PC-3 (cell line): ENCODE measurements around the gene FAM151B. TPM values are rescaled to one million over a fixed set of nuclear protein-coding genes. Genes with fewer than 3 reads are reported as not detected.

Experiments used
- ATAC-seq: fragments of 200-7000 bp; cut with Tn5 transposase; 2 replicates; pipeline ENCODE4 v1.9.1; 2020; ENCODE audit warnings: mild to moderate bottlenecking, moderate library complexity
- BruUV-seq: library from RNA; stranded (reverse); fragments of 400-500 nt; replicated peaks from 2 replicates; lab custom pipeline; 2021; lab: Mats Ljungman, UMichigan
- CTCF ChIA-PET: fragments of 300-600 bp; sonication (Branson Sonifier 250); formaldehyde crosslinking; loops from one replicate; lab custom pipeline; 2022; ENCODE audit warnings: antibody characterized with exemption; lab: Charles Lee
- POLR2A ChIA-PET: fragments of 300-600 bp; sonication (Branson Sonifier 250); formaldehyde crosslinking; loops from one replicate; lab custom pipeline; 2022; ENCODE audit warnings: antibody characterized with exemption; ENCODE audit not compliant: unreplicated experiment; lab: Charles Lee
- DNase-seq: peaks from one replicate; pipeline ENCODE4 v3.0.0-alpha.2; 2015
- H2AFZ ChIP-seq: fragments of 300-600 bp; sonication (generic); 2 replicates; pipeline ENCODE4 v1.6.0; 2016; ENCODE audit warnings: antibody characterized with exemption, low read length
- H3F3A ChIP-seq: fragments of 300-600 bp; sonication (generic); one replicate; pipeline ENCODE4 v1.6.0; 2017; ENCODE audit warnings: antibody characterized with exemption, low read length, control low read depth, mild to moderate bottlenecking; ENCODE audit not compliant: unreplicated experiment
- H3K27ac ChIP-seq: fragments of 300-600 bp; sonication (generic); 2 replicates; pipeline ENCODE4 v1.5.1; 2016; ENCODE audit warnings: mild to moderate bottlenecking, low read length
- H3K27me3 ChIP-seq: fragments of 300-600 bp; sonication (generic); 2 replicates; pipeline ENCODE4 v1.6.1; 2016; ENCODE audit warnings: low read length, mixed read lengths
- H3K36me3 ChIP-seq: fragments of 300-600 bp; sonication (generic); 2 replicates; pipeline ENCODE4 v1.6.1; 2016; ENCODE audit warnings: low read depth, mixed run types, low read length, mixed read lengths
- H3K4me1 ChIP-seq: fragments of 300-600 bp; sonication (generic); 2 replicates; pipeline ENCODE4 v1.5.1; 2016; ENCODE audit warnings: low read length; ENCODE audit not compliant: insufficient read depth
- H3K4me2 ChIP-seq: fragments of 300-600 bp; sonication (generic); 2 replicates; pipeline ENCODE4 v1.6.0; 2016; ENCODE audit warnings: low read length
- H3K4me3 ChIP-seq: fragments of 300-600 bp; sonication (generic); 2 replicates; pipeline ENCODE4 v1.5.1; 2016; ENCODE audit warnings: mild to moderate bottlenecking, low read length, mixed read lengths
- H3K79me2 ChIP-seq: fragments of 300-600 bp; sonication (generic); 2 replicates; pipeline ENCODE4 v1.6.1; 2017; ENCODE audit warnings: low read length, mixed read lengths
- H3K9ac ChIP-seq: fragments of 300-600 bp; sonication (generic); 2 replicates; pipeline ENCODE4 v1.6.0; 2016; ENCODE audit warnings: mild to moderate bottlenecking, low read length
- H3K9me2 ChIP-seq: fragments of 300-600 bp; sonication (generic); replicated peaks from 2 replicates; pipeline ENCODE4 v1.6.1; 2016; ENCODE audit warnings: mixed run types, low read length, mixed read lengths
- H3K9me3 ChIP-seq: fragments of 300-600 bp; sonication (generic); 2 replicates; pipeline ENCODE4 v1.6.1; 2016; ENCODE audit warnings: low read length, mixed read lengths
- H4K20me1 ChIP-seq: fragments of 300-600 bp; sonication (generic); 2 replicates; pipeline ENCODE4 v1.6.1; 2016; ENCODE audit warnings: low read length, mixed read lengths
- EZH2 ChIP-seq: fragments of 300-600 bp; sonication (generic); IDR thresholded peaks from one replicate; pipeline ENCODE4 v1.6.1; 2017; ENCODE audit warnings: antibody characterized with exemption, mild to moderate bottlenecking, low read length; ENCODE audit not compliant: unreplicated experiment
- EZH2phosphoT487 ChIP-seq: fragments of 300-600 bp; sonication (generic); IDR thresholded peaks from 2 replicates; pipeline ENCODE4 v1.6.1; 2018; ENCODE audit warnings: mild to moderate bottlenecking, antibody characterized with exemption, low read length, borderline replicate concordance
- intact Hi-C: fragments of 100-400 bp; cut with micrococcal nuclease; formaldehyde crosslinking; loops from 2 replicates; pipeline ENCODE4 v1.9.0; 2023
- total RNA-seq: library from RNA; depleted of rRNA; stranded (reverse); fragments of >200 nt; gene quantifications from 2 replicates; pipeline ENCODE4 v1.2.3, GENCODE V29; 2014
- TF ChIP-seq, protein P1 (sequence below): fragments of 300-600 bp; sonication (generic); conservative IDR thresholded peaks from 2 replicates; pipeline ENCODE4 v1.5.1; 2017; ENCODE audit warnings: antibody characterized with exemption, low read depth, mild to moderate bottlenecking, low read length

Gene FAM151B
- total RNA-seq, 1 experiment from 2014 or later, result 1.7 TPM

DNA sequence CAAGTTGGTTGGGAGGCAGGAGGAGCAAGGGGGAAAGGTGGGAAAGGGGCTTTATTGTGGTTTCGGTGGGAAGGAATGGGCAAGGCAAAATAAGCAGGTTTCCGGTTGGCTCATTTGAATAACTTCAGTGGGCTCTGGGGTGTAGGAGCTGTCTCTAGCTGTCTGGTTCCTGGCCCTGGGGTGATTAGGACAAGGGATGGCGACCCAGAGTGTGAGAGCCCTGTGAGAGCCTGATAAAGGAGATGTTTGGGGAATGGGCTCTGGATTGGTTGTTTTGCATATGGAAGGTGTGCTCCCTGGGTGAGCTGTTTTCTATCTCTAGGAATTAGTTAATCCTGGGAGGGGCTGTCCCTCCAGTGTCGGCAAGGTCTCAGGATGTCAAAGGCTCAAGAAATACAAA lies 66.7 kb downstream of the FAM151B start:
- ChIA-PET CTCF (no interaction called here), POLR2A (no interaction called here)
- Histone ChIP-seq H3K27me3 (peaks cover 34% of the 10 kb centered on the region), H3F3A (no peaks in the 10 kb centered on the region), H3K9me2 (no peaks in the 10 kb centered on the region), H3K4me1 (no peaks in the 10 kb centered on the region), H3K79me2 (no peaks in the 10 kb centered on the region), H3K9ac (no peak overlapping the region), H3K4me3 (no peak overlapping the region), H3K27ac (no peak overlapping the region), H3K9me3 (no peaks in the 10 kb centered on the region), H3K36me3 (no peaks in the 10 kb centered on the region), H4K20me1 (no peaks in the 10 kb centered on the region), H3K4me2 (no peak overlapping the region), H2AFZ (no peak overlapping the region)
- BruUV-seq, result no TSS peak
- intact Hi-C loops, result no loop called here
- ATAC-seq (no peak), DNase-seq (no peak)
- TF ChIP-seq EZH2, result no peak

DNA sequence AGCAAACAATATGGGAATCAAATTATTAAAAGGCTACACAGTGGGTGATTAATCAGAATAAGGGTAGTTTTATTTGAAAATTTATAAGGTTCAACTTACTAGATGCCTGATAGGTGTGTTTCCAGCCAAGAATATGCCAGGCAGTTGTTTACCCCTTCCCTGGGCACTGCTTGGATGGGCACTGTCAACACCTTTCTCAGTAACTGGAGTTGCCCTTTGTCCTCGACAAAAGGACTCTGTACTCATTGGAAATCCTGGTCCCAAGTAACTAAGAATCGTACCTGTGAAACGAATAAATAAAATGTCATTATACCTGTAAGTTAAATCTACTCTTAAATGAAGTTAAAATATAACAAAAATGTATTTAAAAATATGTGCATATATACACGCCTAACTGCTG lies 67.2 kb downstream of the FAM151B start:
- H3K4me3 ChIP-seq, result no peak overlapping the region
- intact Hi-C loops, result no loop called here
- no peaks in the 10 kb centered on the region for H3K79me2 ChIP-seq
- POLR2A ChIA-PET, result no interaction called here
- H3K27ac ChIP-seq, result no peak overlapping the region
- H3K9me3 ChIP-seq, result no peaks in the 10 kb centered on the region
- H3K4me1 ChIP-seq, result no peaks in the 10 kb centered on the region
- TF ChIP-seq EZH2 (no peak), EZH2phosphoT487 (no peak)
- TF ChIP-seq, protein P1, sequence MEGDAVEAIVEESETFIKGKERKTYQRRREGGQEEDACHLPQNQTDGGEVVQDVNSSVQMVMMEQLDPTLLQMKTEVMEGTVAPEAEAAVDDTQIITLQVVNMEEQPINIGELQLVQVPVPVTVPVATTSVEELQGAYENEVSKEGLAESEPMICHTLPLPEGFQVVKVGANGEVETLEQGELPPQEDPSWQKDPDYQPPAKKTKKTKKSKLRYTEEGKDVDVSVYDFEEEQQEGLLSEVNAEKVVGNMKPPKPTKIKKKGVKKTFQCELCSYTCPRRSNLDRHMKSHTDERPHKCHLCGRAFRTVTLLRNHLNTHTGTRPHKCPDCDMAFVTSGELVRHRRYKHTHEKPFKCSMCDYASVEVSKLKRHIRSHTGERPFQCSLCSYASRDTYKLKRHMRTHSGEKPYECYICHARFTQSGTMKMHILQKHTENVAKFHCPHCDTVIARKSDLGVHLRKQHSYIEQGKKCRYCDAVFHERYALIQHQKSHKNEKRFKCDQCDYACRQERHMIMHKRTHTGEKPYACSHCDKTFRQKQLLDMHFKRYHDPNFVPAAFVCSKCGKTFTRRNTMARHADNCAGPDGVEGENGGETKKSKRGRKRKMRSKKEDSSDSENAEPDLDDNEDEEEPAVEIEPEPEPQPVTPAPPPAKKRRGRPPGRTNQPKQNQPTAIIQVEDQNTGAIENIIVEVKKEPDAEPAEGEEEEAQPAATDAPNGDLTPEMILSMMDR, result no peak
- no peak for ATAC-seq
- H3K36me3 ChIP-seq, result no peaks in the 10 kb centered on the region
- H3K9me2 ChIP-seq, result no peaks in the 10 kb centered on the region
- no peak overlapping the region for H3K4me2 ChIP-seq
- CTCF ChIA-PET, result no interaction called here
- H3F3A ChIP-seq, result no peaks in the 10 kb centered on the region
- H4K20me1 ChIP-seq, result no peaks in the 10 kb centered on the region
- H3K27me3 ChIP-seq, result peaks cover 38% of the 10 kb centered on the region
- no peak overlapping the region for H3K9ac ChIP-seq
- BruUV-seq, result no TSS peak
- H2AFZ ChIP-seq, result no peak overlapping the region
- DNase-seq, result no peak

DNA sequence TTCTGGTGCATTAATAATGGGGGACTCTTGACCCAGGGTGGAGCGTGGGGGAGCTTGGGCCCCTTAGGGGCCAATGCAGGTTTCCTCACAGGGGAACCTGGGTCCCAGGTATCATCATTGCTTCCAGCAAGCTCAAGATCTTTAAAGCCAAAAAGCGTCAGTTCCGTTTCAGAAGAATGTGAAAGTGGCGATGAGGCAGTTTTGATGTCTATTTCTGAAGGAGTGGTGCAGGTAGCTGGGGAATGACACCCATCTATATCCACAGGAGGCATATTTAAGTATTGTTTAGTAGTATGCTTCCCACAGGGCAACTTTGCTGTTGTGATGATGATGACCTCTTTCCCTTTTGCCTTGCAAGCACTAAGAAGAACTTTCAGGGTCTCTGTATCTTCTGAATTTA lies 71.3 kb downstream of the FAM151B start:
- Histone ChIP-seq H3K27me3 (peaks cover 50% of the 10 kb centered on the region), H3K79me2 (no peaks in the 10 kb centered on the region), H3K9me2 (no peaks in the 10 kb centered on the region), H3K27ac (no peak overlapping the region), H3K36me3 (no peaks in the 10 kb centered on the region), H2AFZ (no peak overlapping the region), H4K20me1 (no peaks in the 10 kb centered on the region), H3F3A (no peaks in the 10 kb centered on the region), H3K9me3 (no peaks in the 10 kb centered on the region), H3K4me2 (no peak overlapping the region), H3K4me1 (no peaks in the 10 kb centered on the region), H3K9ac (no peak overlapping the region), H3K4me3 (no peak overlapping the region)
- TF ChIP-seq EZH2phosphoT487, result no peak
- TF ChIP-seq, protein P1, result no peak
- no peak for TF ChIP-seq EZH2
- no TSS peak for BruUV-seq
- intact Hi-C loops, result no loop called here
- DNase-seq, result no peak
- ChIA-PET POLR2A (no interaction called here), CTCF (no interaction called here)
- no peak for ATAC-seq
